ENCODE results near the gene FAM20C.

Gene FAM20C

GRCh38 chr7:288671-289101, 96.3 kb downstream of the FAM20C start:
- Histone ChIP-seq H2BK12ac (ENCODE audit: low read length in 2 of 2) (no peak overlapping the region), H3K79me1 (replicated peaks; ENCODE audit: low read length, poor library complexity, severe bottlenecking) (no peaks in the 10 kb centered on the region), H2BK120ac (ENCODE audit: low read depth, low read length) (no peak overlapping the region), H3K4me1 (ENCODE audit: control insufficient read depth, insufficient read depth, low read depth, low read length) (peaks cover 2% of the 10 kb centered on the region), H3K27me3 (ENCODE audit: control insufficient read depth in 1 of 2, insufficient read depth in 1 of 2, low read length in 2 of 2) (peaks cover 70 to 84% of the 10 kb centered on the region in 2 experiments), H3K18ac (ENCODE audit: low read depth in 1 of 2, low read length in 2 of 2) (no peak overlapping the region), H3K4ac (ENCODE audit: low read depth in 1 of 2, low read length in 2 of 2) (no peak overlapping the region), H3K9me3 (ENCODE audit: control insufficient read depth, low read length) (no peaks in the 10 kb centered on the region), H2BK15ac (ENCODE audit: low read depth, poor library complexity, severe bottlenecking) (no peak overlapping the region), H2AFZ (ENCODE audit: low read depth, low read length) (no peak overlapping the region), H3K36me3 (ENCODE audit: control insufficient read depth in 1 of 2, insufficient read depth in 2 of 2, low read depth in 1 of 2, low read length in 2 of 2) (no peaks in the 10 kb centered on the region), H4K8ac (ENCODE audit: low read length) (no peak overlapping the region), H3K27ac (ENCODE audit: low read length, poor library complexity, severe bottlenecking) (no peak overlapping the region), H3K4me3 (ENCODE audit: insufficient read depth in 1 of 2, low read depth in 1 of 2, low read length in 2 of 2) (no peak overlapping the region), H2AK5ac (ENCODE audit: low read length, severe bottlenecking) (no peak overlapping the region), H3K4me2 (ENCODE audit: low read length, poor library complexity, severe bottlenecking) (no peak overlapping the region), H2BK5ac (ENCODE audit: low read depth, low read length, poor library complexity, severe bottlenecking) (no peak overlapping the region), H3K14ac (ENCODE audit: low read length in 2 of 2) (no peak overlapping the region), H4K91ac (ENCODE audit: low read length) (no peak overlapping the region), H3K9ac (ENCODE audit: low read length) (no peak overlapping the region), H3K23ac (ENCODE audit: low read length in 2 of 2) (no peak overlapping the region)
- no peak for DNase-seq
- WGBS = 64% methylated on average over 14 of the region's 14 CpGs

DNA sequence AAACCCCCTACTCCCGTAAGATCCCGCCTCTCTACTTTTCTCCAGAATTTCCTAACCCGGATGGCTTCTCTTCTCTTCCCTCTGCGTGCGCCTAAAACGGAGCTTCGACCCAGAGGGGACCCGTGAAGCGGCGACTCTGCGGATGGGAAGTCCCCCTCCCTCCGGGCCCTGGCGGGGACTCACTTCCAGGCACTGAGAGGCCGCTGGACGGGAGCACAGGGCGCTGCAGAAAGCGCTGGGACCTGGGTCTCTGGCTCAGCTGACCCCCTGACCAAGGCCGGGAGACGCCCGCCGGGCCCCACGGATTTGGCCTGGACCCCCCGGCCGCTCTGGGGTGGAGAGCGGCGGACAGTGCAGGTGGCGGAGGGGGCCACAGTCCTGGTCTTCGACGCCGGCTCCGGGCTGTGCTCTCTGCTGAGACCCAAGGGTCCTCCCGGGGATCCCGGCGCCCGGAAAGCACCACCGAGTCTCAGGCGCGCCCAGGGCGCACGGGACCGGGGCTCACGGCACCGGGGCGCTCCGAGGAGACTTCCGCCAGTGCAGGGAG, 96.9 kb downstream of the FAM20C start:
- 73% methylated on average over 46 of the region's 46 CpGs for WGBS

GRCh38 chr7:289756-290553, 97.6 kb downstream of the FAM20C start, which contains the start of gene FOXL3:
TSS of gene FOXL3 (plus strand) at chr7:290170. CDS start at chr7:290170, 0 bp downstream.
- H3K27ac ChIP-seq (ENCODE audit: low read length, poor library complexity, severe bottlenecking) = no peak within 1 kb of the TSS
- no peak for DNase-seq
- H3K36me3 ChIP-seq (ENCODE audit: control insufficient read depth in 1 of 2, insufficient read depth in 2 of 2, low read depth in 1 of 2, low read length in 2 of 2) = no peaks in the 10 kb centered on the region
- H3K4me3 ChIP-seq (ENCODE audit: insufficient read depth in 1 of 2, low read depth in 1 of 2, low read length in 2 of 2) = peak within 1 kb of the TSS in 1 of 2 experiments; percentile 31
- no peak within 1 kb of the TSS for H2BK5ac ChIP-seq (ENCODE audit: low read depth, low read length, poor library complexity, severe bottlenecking)
- H2BK12ac ChIP-seq (ENCODE audit: low read length in 2 of 2) = no peak within 1 kb of the TSS
- no peak within 1 kb of the TSS for H3K4me2 ChIP-seq (ENCODE audit: low read length, poor library complexity, severe bottlenecking)
- H3K23ac ChIP-seq (ENCODE audit: low read length in 2 of 2) = no peak within 1 kb of the TSS
- no peaks in the 10 kb centered on the region for H3K79me1 ChIP-seq (replicated peaks; ENCODE audit: low read length, poor library complexity, severe bottlenecking)
- H2BK15ac ChIP-seq (ENCODE audit: low read depth, poor library complexity, severe bottlenecking) = no peak within 1 kb of the TSS
- H4K8ac ChIP-seq (ENCODE audit: low read length) = no peak within 1 kb of the TSS
- 64% methylated on average over 53 of the region's 79 CpGs for WGBS
- H4K91ac ChIP-seq (ENCODE audit: low read length) = no peak within 1 kb of the TSS
- H3K9ac ChIP-seq (ENCODE audit: low read length) = no peak within 1 kb of the TSS
- no peaks in the 10 kb centered on the region for H3K9me3 ChIP-seq (ENCODE audit: control insufficient read depth, low read length)
- H3K4ac ChIP-seq (ENCODE audit: low read depth in 1 of 2, low read length in 2 of 2) = no peak within 1 kb of the TSS
- H3K18ac ChIP-seq (ENCODE audit: low read depth in 1 of 2, low read length in 2 of 2) = no peak within 1 kb of the TSS
- peaks cover 76 to 91% of the 10 kb centered on the region in 2 experiments for H3K27me3 ChIP-seq (ENCODE audit: control insufficient read depth in 1 of 2, insufficient read depth in 1 of 2, low read length in 2 of 2)
- no peak within 1 kb of the TSS for H2AK5ac ChIP-seq (ENCODE audit: low read length, severe bottlenecking)
- H2BK120ac ChIP-seq (ENCODE audit: low read depth, low read length) = no peak within 1 kb of the TSS
- no peak within 1 kb of the TSS for H3K14ac ChIP-seq (ENCODE audit: low read length in 2 of 2)
- H3K4me1 ChIP-seq (ENCODE audit: control insufficient read depth, insufficient read depth, low read depth, low read length) = peaks cover 2% of the 10 kb centered on the region
- no peak within 1 kb of the TSS for H2AFZ ChIP-seq (ENCODE audit: low read depth, low read length)

More for the DNA sequence above, 96.9 kb downstream of the FAM20C start:
- Histone ChIP-seq H2AK5ac (ENCODE audit: low read length, severe bottlenecking) (no peak overlapping the region), H3K18ac (ENCODE audit: low read depth in 1 of 2, low read length in 2 of 2) (no peak overlapping the region), H2BK12ac (ENCODE audit: low read length in 2 of 2) (no peak overlapping the region), H3K36me3 (ENCODE audit: control insufficient read depth in 1 of 2, insufficient read depth in 2 of 2, low read depth in 1 of 2, low read length in 2 of 2) (no peaks in the 10 kb centered on the region), H4K8ac (ENCODE audit: low read length) (no peak overlapping the region), H3K4me3 (ENCODE audit: insufficient read depth in 1 of 2, low read depth in 1 of 2, low read length in 2 of 2) (no peak overlapping the region), H3K4me2 (ENCODE audit: low read length, poor library complexity, severe bottlenecking) (no peak overlapping the region), H3K27me3 (ENCODE audit: control insufficient read depth in 1 of 2, insufficient read depth in 1 of 2, low read length in 2 of 2) (peaks cover 75 to 90% of the 10 kb centered on the region in 2 experiments), H3K14ac (ENCODE audit: low read length in 2 of 2) (no peak overlapping the region), H3K9me3 (ENCODE audit: control insufficient read depth, low read length) (no peaks in the 10 kb centered on the region), H4K91ac (ENCODE audit: low read length) (no peak overlapping the region), H3K9ac (ENCODE audit: low read length) (no peak overlapping the region), H3K4ac (ENCODE audit: low read depth in 1 of 2, low read length in 2 of 2) (no peak overlapping the region), H2AFZ (ENCODE audit: low read depth, low read length) (no peak overlapping the region), H3K4me1 (ENCODE audit: control insufficient read depth, insufficient read depth, low read depth, low read length) (peaks cover 2% of the 10 kb centered on the region), H3K79me1 (replicated peaks; ENCODE audit: low read length, poor library complexity, severe bottlenecking) (no peaks in the 10 kb centered on the region), H2BK120ac (ENCODE audit: low read depth, low read length) (no peak overlapping the region), H2BK15ac (ENCODE audit: low read depth, poor library complexity, severe bottlenecking) (no peak overlapping the region), H3K23ac (ENCODE audit: low read length in 2 of 2) (no peak overlapping the region), H2BK5ac (ENCODE audit: low read depth, low read length, poor library complexity, severe bottlenecking) (no peak overlapping the region), H3K27ac (ENCODE audit: low read length, poor library complexity, severe bottlenecking) (no peak overlapping the region)
- DNase-seq = no peak

DNA sequence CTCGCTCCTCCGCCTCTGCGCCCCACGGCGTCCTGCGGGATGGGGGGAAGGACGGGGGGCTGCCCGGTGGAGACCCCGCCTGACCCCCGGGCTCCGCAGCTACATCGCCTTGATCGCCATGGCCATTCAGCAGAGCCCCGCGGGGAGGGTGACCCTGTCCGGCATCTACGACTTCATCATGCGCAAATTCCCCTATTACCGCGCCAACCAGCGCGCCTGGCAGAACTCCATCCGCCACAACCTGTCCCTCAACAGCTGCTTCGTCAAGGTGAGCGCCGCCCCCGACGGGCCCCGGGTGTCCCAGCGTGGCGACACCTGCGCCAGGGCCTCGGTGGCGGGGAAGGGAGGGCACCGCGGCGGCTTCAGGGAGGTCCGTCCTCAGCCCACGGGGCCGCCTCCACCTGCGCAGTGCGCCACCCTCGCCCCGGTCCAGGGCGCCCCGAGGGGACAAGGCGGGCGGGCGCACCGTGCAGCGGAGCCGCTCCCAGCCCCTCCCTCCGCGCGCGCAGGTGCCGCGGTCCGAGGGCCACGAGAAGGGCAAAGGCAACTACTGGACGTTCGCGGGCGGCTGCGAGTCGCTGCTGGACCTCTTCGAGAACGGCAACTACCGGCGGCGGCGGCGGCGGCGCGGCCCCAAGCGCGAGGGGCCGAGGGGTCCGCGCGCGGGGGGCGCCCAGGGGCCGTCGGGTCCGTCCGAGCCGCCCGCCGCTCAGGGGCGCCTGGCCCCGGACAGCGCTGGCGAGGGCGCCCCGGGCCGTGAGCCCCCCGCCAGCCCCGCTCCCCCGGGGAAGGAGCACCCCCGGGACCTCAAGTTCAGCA, 98.4 kb downstream of the FAM20C start:
- Histone ChIP-seq H3K4me3 (ENCODE audit: insufficient read depth in 1 of 2, low read depth in 1 of 2, low read length in 2 of 2) (peak overlapping the region in 1 of 2 experiments; percentile 31), H3K23ac (ENCODE audit: low read length in 2 of 2) (no peak overlapping the region), H2BK15ac (ENCODE audit: low read depth, poor library complexity, severe bottlenecking) (no peak overlapping the region), H2BK12ac (ENCODE audit: low read length in 2 of 2) (no peak overlapping the region), H3K79me1 (replicated peaks; ENCODE audit: low read length, poor library complexity, severe bottlenecking) (no peaks in the 10 kb centered on the region), H3K14ac (ENCODE audit: low read length in 2 of 2) (no peak overlapping the region), H2AFZ (ENCODE audit: low read depth, low read length) (no peak overlapping the region), H3K18ac (ENCODE audit: low read depth in 1 of 2, low read length in 2 of 2) (no peak overlapping the region), H3K9ac (ENCODE audit: low read length) (no peak overlapping the region), H4K91ac (ENCODE audit: low read length) (no peak overlapping the region), H2BK5ac (ENCODE audit: low read depth, low read length, poor library complexity, severe bottlenecking) (no peak overlapping the region), H2BK120ac (ENCODE audit: low read depth, low read length) (no peak overlapping the region), H3K27me3 (ENCODE audit: control insufficient read depth in 1 of 2, insufficient read depth in 1 of 2, low read length in 2 of 2) (peaks cover 75 to 91% of the 10 kb centered on the region in 2 experiments), H2AK5ac (ENCODE audit: low read length, severe bottlenecking) (no peak overlapping the region), H3K4me2 (ENCODE audit: low read length, poor library complexity, severe bottlenecking) (no peak overlapping the region), H3K36me3 (ENCODE audit: control insufficient read depth in 1 of 2, insufficient read depth in 2 of 2, low read depth in 1 of 2, low read length in 2 of 2) (no peaks in the 10 kb centered on the region), H3K27ac (ENCODE audit: low read length, poor library complexity, severe bottlenecking) (no peak overlapping the region), H4K8ac (ENCODE audit: low read length) (no peak overlapping the region), H3K4ac (ENCODE audit: low read depth in 1 of 2, low read length in 2 of 2) (no peak overlapping the region), H3K9me3 (ENCODE audit: control insufficient read depth, low read length) (no peaks in the 10 kb centered on the region), H3K4me1 (ENCODE audit: control insufficient read depth, insufficient read depth, low read depth, low read length) (peaks cover 2% of the 10 kb centered on the region)
- no peak for DNase-seq
- WGBS = 63% methylated on average over 98 of the region's 102 CpGs
